Spleen (tissue), 7 donors: ENCODE results near the gene NXPH3.

Source experiments
- CTCF ChIP-seq, 11 experiments: fragments of 200-600 bp in 7 of 11; fragments of 450-650 bp in 4 of 11; sonication (generic) in 4 of 11; IDR thresholded peaks in 8 of 11; conservative IDR thresholded peaks in 3 of 11; 1 replicate in 7 of 11; 2 replicates in 4 of 11; pipeline versions ENCODE4 v1.4.0 to v1.8.0; 2016 to 2021; ENCODE audit warnings: antibody characterized with exemption in 11 of 11, inconsistent platforms in 4 of 11, mild to moderate bottlenecking in 1 of 11
- POLR2A ChIP-seq, 3 donors: fragments of 450-650 bp; IDR thresholded peaks; one replicate each; pipeline ENCODE4 v1.5.1; 2017; ENCODE audit warnings: antibody characterized with exemption in 3 of 3, mild to moderate bottlenecking in 1 of 3
- POLR2AphosphoS5 ChIP-seq, 3 donors: sonication (generic); formaldehyde crosslinking; IDR thresholded peaks; one replicate each; pipeline ENCODE4 v1.5.1; 2017; ENCODE audit warnings: antibody characterized with exemption in 3 of 3
- donor health status: DM: no; HTN: no; CAD: no; lungs with moderate emphysema.
- donor health status: DM: no; HTN: no; CAD: no.
- donor health status: DM: no; HTN: no; CAD: no.

GRCh38 chr17:49579522-49579921 is 3.9 kb downstream of the NXPH3 start:
- no peak for TF ChIP-seq CTCF (IDR thresholded peaks at IDR 0.05 in 8 of 11, conservative IDR thresholded peaks at IDR 0.05 in 3 of 11)
- TF ChIP-seq POLR2AphosphoS5 (IDR thresholded peaks at IDR 0.05) = no peak
- TF ChIP-seq POLR2A (IDR thresholded peaks at IDR 0.05) = no peak
